22Rv1 (cell line): ENCODE data around the gene TMEM126B.
"Not testable (repeated sequence)": the region's sequence is repeated elsewhere in the genome, so short reads cannot be mapped to it uniquely, and the experiment has no call there.

Experiments used
- H3K27ac ChIP-seq: fragments of 450-650 bp; 2 replicates; pipeline ENCODE4 v1.5.1; 2017
- CTCF ChIP-seq: fragments of 450-650 bp; IDR thresholded peaks from 2 replicates; pipeline ENCODE4 v1.5.1; 2017; ENCODE audit warnings: mild to moderate bottlenecking
- ZFX ChIP-seq: fragments of 450-650 bp; IDR thresholded peaks from 2 replicates; pipeline ENCODE4 v1.6.1; 2017; ENCODE audit warnings: antibody characterized with exemption, borderline replicate concordance

TMEM126B gene

GRCh38 chr11:85628771-85629341 is 463 bp downstream of the TMEM126B start:
- TF ChIP-seq CTCF: no peak
- TF ChIP-seq ZFX: no peak
- H3K27ac ChIP-seq: peak overlapping the region; percentile 66

DNA sequence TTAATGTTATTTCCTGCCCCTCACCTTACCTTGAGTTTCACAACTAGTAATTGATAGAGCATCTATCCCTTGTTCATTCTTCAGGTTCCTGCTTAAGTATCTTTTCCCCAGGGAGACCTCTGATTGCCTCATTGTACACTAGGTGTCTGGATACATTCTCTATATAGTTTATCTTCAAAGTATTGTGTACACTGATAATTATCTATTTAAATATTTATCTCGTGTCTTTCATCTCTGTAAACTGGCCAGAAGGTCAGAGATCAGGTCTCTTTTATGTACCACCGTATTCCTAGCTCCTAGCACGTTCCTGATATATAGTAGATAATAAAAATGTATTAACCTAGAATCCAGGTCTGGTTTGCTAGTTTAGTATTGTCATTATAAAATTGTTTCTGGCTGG is 6.4 kb downstream of the TMEM126B start:
- TF ChIP-seq ZFX (no peak), CTCF (no peak)
- H3K27ac ChIP-seq: no peak overlapping the region

DNA sequence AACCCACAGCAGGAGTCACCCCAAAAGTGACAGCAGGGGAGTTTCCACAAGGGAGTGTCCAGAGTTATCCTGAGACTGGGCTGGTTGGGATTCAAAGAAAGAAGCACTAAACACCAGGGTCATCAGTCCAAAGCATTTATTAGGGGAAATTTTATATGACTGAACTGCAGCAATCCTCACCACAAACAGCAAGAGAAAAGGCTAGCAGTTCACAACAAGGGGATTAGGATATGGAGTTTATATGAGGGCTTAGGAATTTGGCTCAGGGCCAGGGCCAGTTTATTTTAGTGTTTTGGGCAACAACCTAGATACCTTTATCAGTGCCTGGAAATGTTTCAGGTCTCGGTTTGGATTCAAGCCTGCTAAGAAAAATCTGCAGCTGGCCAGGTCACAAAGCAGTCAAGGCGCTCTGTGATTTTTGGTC is 14.8 kb downstream of the TMEM126B start:
- TF ChIP-seq CTCF (no peak), ZFX (no peak)

GRCh38 chr11:85647078-85647477 is 18.7 kb downstream of the TMEM126B start:
- TF ChIP-seq ZFX: no peak
- no peak for TF ChIP-seq CTCF
- peak overlapping the region; percentile 88 for H3K27ac ChIP-seq

More for the DNA sequence above, 14.8 kb downstream of the TMEM126B start:
- no peak overlapping the region for H3K27ac ChIP-seq

DNA sequence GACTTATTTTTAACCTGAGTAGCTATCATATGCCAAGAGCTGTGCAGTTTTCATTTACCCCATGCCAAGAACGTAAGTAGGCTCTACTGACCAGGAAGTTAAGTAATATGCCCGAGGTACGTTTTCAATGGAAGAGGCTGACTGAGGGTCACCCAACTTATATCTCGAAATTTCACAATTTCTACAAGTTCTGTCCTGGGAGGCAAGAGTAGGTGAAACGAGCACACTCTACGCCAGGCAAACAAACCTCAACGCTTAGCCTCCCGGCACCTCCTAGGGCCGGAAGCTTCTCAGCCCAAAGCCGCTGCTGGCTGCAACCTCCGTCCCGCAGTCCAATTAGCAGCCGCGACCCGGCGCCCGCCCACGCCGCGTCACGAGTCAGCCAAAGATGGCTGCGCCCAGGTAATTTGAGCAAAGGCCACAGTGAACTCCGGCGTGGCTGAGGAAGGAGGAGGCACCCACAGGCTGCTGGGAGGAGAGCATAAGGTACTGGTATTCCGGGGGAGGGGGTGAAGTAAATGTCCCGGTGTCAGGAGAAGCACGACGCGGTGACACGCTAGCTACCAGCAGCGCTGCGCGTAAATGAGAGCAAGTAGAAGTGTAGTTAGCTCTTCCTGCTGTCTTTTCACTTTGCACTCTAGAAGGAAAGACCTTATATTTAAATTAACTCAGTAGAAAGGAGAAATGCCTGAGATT is 19.4 kb downstream of the TMEM126B start, which contains the start of gene TMEM126A:
Gene TMEM126A, plus strand, starts transcription at position 364 of the 696 bp plus-strand sequence. CDS start 2,289 bp downstream, outside the sequence.
- H3K27ac ChIP-seq: peak within 1 kb of the TSS; percentile 88
- TF ChIP-seq ZFX (no peak), CTCF (no peak)

- TF ChIP-seq ZFX (no peak), CTCF (no peak)
- no peak overlapping the region for H3K27ac ChIP-seq
Measured at GRCh38 chr11:85651118-85651517, 22.7 kb downstream of the TMEM126B start.

DNA sequence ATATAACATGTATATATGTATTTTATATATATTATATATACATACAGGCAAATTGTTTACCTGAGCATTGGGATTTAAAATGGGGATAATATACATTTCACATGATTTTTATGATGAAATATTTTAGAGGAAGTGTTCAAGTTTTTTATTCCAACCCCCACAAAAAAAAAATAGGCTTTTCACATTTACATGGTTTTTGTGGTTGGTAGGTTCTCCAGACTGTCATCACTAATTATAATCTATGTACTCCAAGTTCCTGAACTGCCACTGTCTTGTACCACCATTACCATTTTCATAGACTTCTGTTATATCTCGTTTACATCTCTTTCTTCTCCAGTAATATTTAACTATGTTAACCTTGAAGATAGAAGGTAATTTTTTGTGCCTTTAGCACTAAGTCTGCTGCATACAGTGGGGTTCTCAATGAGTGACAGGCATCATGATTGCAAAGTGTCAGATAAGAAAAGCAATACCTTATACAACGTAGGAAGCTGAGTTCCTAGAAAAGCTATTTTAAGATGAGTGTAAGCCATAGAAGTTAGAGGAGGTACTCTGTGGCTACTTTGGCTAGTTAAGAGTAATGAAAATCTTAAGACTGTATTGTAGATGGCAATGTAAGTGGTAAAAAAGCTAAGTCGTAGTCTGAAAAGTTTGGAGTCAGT is 24.5 kb downstream of the TMEM126B start:
- peak overlapping the region; percentile 11; the same call in 1 of the 2 replicates for H3K27ac ChIP-seq
- TF ChIP-seq CTCF (no peak), ZFX (no peak)

DNA sequence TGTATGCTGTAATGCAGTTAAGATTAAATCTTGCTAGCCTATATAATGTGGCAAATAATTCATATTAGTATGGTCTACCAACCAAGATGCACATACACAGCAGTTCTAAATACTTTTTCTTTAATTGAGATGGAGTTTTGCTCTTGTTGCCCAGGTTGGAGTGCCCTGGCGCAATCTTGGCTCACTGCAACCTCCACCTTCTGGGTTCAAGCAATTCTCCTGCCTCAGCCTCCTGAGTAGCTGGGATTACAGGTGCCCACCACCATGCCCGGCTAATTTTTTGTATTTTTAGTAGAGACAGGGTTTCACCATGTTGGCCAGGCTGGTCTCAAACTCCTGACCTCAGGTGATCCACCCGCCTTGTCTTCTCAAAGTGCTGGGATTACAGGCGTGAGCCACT is 25.9 kb downstream of the TMEM126B start:
- H3K27ac ChIP-seq: not testable (repeated sequence)
